GM12875 (cell line): Measurements from ENCODE around the gene DSP.

Source experiments
- H3K4me3 ChIP-seq: one replicate; pipeline ENCODE4 v1.5.1; 2011; ENCODE audit warnings: low read depth, low read length, control low read depth
- CTCF ChIP-seq: IDR thresholded peaks from 2 replicates; pipeline ENCODE4 v1.5.1; 2011; ENCODE audit warnings: low read depth, mild to moderate bottlenecking, control low read depth, inconsistent platforms, low read length, moderate library complexity, borderline replicate concordance; ENCODE audit not compliant: insufficient read depth

DSP gene

DNA sequence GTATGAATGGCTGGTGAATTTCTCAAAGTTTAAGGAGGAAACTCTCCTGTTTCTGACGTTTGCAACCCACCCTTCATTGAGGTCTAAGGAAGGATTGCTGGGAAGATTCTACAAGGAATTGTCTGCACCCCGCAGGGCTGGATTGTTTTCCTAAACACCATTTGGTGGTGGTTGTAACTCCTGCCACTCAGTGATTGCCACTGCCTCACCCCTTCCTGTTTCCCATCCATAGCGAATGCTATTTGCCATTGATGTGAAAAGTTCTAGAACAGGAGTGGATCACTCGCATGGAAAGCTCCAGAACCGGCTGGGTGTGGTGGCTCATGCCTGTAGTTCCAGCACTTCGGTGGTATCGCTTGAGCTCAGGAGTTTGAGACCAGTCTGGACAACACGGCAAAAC, 8.7 kb upstream of the DSP start:
- no peak overlapping the region for H3K4me3 ChIP-seq
- TF ChIP-seq CTCF: no peak

DNA sequence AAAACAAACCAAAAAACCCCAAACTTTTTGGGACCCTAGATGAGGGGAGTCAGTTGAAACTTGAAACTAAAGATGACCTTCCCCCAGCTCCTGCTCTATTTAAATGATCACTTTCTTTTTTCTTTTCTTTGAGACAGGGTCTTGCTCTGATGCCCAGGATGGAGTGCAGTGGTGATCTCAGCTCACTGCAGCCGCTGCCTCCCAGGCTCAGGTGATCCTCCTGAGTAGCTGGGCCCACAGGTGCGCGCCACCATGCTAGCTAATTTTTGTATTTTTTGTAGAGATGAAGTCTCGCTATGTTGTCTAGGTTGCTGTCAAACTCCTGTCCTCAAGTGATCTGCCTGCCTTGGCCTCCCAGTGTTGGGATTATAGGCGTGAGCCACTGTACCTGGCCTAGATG, 7.3 kb upstream of the DSP start:
- no peak overlapping the region for H3K4me3 ChIP-seq
- TF ChIP-seq CTCF: no peak

GRCh38 chr6:7535498-7535897, 6.0 kb upstream of the DSP start:
- H3K4me3 ChIP-seq: no peak overlapping the region
- TF ChIP-seq CTCF: no peak

GRCh38 chr6:7537565-7538174, 3.8 kb upstream of the DSP start:
- H3K4me3 ChIP-seq: no peak overlapping the region
- no peak for TF ChIP-seq CTCF

DNA sequence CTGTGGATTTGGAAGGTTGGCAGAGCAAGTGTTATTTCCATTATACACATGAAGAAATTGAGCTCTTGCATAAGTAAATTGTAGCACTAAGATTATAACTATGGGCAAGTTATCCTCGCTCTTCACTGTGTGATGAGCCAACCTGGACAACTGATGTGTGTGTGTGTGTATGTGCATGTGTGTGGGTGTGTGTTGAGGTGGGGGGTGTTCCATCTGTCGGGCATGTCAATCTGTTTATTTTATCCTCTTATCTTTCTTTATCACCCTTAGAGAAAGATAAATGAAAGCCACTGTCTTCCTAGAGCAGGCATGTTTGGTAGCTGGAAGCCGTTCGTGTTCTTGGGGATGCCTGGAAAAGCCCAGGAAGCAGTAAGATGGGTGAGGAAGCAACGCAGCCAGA, 3.0 kb upstream of the DSP start:
- no peak overlapping the region for H3K4me3 ChIP-seq
- no peak for TF ChIP-seq CTCF

GRCh38 chr6:7540595-7540994, 876 bp upstream of the DSP start:
- no peak overlapping the region for H3K4me3 ChIP-seq
- TF ChIP-seq CTCF: no peak

- TF ChIP-seq CTCF: no peak
- no peak overlapping the region for H3K4me3 ChIP-seq
Measured at GRCh38 chr6:7542065-7542873, 798 bp downstream of the DSP start.
